Measurements from ENCODE around the gene SPTLC1.
"Not testable (repeated sequence)": the region's sequence is repeated elsewhere in the genome, so short reads cannot be mapped to it uniquely, and the experiment has no call there.

Gene SPTLC1

DNA sequence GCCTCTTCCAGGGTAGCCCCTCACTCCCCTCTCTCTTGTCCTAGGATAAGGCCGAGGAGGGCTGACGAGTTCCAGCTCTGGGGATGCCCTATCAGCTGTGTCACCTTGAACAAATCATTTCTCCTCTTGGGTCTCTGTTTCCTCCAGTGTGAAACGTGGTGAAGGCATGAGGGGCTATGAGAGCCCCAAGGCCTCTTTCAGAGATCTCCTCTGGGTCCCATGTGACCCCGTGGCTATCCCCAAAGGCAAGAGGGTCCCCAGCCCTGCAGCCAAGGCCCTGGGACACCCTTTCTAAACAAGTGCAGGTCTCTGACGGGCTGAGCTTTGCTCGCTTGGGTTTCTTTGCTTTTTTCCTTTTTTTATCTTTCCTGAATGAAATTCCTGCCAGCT is 25.5 kb upstream of the SPTLC1 start:
- DNase-seq (ENCODE audit: low read depth): no peak

DNA sequence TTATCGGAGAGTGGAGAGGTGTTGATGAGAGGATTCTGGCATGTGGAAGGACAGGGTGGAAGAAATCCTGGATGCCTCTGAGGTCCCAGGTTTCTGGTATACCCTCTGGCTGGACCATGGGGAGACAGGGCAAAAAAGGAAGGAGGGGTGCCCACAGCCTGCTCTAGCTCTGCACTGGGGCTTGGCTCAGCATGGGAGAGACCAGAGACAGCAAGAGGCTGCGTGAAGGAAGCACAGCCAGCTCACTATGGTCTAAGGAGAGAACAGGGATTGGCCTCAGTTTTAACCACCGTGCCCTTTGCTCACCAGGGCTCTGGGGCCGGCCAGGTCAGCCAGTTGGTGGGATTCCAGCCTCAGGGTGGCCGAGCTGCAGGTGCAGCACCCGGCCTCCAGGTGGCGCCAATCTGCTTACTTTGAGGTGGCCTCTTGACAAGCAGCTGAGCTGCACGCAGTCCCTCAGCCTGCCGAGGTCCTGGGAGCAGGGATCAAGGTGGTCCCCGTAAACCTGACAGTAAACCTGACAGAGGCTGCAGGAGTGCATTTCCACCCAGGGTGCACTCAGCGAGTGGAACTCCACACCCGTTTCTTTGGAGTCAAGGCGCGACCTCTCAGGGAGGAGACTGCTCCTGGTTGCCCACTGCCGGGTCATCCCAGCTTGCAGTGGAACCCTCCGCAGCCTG is 25.0 kb upstream of the SPTLC1 start:
- DNase-seq (ENCODE audit: low read depth): no peak

DNA sequence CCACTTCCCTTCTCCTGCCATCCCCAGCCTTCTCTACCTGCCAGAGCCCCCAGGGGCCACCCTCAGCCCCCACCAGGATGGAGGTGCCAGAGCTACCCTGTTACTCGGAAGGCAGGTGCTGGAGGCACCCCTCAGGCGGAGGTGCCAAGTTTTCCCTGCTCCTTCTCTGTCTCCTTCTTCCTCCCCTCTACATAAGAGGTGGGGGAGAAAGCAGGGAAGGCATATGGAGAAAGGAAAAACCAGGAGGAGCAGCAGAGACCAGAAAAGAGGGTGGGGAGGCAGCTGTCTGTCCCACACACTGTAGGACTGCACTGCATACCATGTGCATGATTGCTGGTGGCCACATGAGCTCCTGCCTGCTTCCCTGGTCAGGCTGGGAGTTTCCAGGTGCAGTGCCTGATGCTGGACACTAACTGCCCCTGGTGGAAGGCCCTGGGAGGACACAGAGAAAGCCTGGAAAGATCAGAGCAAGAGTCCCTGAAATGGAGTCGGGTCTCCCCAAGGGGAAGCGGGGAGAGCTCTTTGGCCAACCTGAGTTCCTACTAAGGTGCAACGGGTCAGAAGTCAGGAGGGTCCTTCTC is 23.8 kb upstream of the SPTLC1 start:
- not testable (repeated sequence) for DNase-seq (ENCODE audit: low read depth)

DNA sequence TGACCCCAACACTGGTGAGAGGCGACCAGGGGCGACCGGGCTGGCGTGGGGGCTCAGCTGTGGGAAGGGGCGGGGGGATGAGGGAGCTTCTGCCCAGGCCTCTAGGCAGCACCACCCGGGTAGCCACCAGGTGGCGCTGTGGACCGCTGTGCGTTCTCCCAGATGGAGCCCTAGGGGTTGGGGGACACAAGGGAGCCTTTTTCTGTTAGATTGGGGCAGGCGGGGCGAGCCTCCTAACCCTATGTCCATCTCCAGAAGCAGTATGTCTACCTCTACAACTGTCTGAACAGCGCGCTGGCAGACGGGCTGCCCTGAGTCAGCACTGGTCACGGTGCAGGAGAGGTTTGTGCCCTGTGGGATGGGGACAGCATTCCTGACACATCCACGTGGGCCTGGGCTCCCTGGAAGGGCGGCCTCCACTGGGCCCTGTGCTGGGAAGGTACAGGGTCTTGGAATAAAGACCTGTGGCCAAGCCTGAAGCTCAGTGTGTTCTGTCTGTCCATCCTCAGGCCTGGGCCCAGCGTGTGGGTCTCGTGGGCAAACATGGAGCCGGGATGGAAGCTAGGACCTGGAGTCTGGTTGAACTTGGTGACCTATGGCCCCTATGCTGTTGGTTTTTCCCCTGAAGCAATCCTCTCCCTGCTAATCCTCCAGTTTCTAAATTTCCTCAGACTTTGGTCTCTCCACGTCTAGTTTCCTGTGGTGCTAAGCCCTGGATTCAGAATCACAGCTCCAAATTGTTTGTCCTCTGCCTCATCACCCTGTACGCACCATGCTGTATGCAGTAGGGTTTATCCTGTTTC is 23.1 kb upstream of the SPTLC1 start:
- no peak for DNase-seq (ENCODE audit: low read depth)

DNA sequence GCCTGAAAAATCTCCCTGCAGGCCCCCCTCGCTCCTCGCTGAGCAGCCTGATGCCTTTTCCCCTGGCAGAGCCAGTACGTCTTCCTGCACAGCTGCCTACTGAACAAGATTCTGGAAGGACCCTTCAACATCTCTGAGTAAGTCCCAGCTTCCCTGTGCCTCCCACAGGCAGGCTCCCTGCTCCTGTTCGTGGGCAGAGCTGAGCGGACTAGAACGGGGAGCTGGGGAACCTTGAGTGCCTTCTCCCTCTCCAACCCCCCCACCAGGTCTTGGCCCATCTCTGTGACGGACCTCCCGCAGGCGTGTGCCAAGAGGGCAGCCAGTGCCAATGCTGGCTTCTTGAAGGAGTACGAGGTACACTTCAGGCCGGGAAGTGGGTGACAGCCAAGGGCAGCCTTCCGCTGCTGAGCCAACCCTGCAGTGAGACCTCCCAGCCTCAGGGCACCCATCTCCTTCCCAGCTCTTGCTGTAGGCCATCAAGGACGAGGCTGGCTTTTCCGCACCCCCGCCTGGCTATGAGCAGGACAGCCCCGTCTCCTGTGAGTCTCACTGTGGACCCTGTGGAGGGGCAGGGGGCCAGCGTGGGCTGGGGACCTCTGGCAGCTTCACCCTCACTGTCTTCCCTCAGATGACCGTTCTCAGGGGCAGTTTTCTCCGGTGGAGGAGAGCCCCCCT is 21.1 kb upstream of the SPTLC1 start:
- no peak for DNase-seq (ENCODE audit: low read depth)

DNA sequence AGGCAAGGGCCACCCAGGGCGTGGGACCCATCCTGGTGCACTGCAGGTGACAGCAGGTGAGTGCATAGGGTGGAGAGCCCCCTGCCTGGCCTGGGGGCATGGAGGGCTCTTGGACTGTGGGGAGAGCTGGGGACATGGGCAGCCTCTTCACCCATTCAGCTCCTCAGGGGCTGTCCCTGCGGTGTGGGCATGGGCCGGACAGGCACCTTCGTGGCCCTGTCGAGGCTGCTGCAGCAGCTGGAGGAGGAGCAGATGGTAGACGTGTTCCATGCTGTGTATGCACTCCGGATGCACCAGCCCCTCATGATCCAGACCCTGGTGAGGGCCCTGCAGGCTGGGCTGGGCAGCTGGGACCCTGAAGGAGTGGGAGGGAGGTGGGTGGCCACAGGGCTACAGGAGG is 20.4 kb upstream of the SPTLC1 start:
- DNase-seq (ENCODE audit: low read depth): no peak

DNA sequence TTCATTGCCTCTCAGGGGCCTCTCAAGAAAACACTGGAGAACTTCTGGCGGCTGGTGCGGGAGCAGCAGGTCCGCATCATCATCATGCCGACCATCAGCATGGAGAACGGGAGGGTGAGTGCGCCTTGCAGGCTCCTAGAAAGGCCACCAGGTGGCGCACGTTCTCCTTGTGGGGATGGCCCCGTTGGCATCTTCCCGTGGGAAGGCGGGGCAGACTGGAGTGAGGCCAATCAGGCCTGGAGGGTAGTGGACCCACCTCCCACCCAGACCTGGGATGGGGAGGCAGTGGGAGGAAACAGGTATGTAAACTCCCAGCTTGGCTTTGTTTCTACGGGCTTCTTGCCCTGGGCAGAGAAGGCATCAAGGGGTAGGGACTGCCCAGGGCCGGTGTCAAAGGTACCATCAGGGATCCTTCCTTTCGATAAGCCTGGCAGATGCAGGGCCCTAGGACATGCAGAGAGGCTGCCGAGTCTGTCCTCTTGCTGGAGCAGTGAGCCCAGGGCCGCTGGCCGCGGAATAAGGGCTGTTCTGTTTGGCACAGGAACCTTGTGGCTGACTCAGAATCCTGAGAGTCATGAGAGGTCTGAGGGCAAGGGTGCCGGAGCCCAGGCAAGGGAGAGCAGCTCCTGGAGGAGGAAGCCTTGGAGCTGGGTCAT is 18.9 kb upstream of the SPTLC1 start:
- DNase-seq (ENCODE audit: low read depth): no peak

DNA sequence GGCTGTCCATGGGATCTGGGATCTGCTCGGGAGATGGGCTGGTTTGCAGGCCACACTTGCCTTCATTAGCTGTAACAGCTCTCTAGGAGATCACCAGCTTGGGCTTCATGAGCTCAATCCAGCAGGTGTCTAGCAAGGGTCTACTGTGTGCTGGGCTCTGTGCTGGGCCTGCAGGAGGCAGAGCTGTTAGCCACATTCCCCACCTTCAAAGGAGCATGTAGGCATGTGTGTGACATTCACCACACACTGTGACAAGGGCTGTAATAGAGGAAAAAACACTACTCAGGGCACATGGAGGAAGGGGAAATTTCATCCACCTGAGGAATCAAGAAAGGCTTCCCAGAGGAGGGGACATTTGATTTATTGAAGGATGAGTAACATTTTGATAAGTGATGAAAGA is 17.7 kb upstream of the SPTLC1 start:
- not testable (repeated sequence) for DNase-seq (ENCODE audit: low read depth)

DNA sequence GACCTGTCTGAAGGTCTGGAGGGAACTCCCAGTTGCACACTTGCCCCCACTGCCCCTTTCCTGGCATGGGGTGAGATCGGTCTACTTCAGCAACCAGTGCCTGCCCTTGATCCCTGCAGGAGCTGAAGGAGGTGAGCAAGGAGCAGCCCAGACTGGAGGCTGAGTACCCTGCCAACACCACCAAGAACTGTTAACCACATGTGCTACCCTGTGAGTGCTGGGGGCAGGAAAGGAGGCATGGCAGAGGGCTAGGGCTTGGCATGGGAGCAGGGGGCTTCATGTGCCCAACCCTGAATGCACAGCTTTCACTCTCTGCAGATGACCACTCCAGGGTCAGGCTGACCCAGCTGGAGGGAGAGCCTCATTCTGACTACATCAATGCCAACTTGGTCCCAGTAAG is 17.3 kb upstream of the SPTLC1 start:
- DNase-seq (ENCODE audit: low read depth): no peak

DNA sequence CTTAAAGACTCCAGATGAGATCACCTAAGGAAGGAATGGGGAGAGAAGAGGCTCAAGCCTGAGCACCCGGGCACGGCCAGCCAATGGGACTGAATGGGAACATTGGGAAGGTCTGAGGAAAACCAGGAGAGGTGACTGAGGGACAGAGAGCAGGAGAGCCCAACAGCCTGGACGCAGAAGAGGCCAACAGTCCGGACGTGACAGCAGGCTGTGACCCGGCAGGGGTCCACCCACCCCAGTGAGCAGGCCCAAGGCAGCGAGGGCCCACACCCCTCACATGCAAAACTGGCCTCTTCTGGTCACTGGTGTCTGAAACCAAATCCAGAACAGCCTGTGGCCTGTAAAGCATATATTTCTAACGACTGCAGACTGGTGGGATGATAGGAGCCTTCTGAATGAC is 7.6 kb upstream of the SPTLC1 start:
- DNase-seq (ENCODE audit: low read depth): no peak

DNA sequence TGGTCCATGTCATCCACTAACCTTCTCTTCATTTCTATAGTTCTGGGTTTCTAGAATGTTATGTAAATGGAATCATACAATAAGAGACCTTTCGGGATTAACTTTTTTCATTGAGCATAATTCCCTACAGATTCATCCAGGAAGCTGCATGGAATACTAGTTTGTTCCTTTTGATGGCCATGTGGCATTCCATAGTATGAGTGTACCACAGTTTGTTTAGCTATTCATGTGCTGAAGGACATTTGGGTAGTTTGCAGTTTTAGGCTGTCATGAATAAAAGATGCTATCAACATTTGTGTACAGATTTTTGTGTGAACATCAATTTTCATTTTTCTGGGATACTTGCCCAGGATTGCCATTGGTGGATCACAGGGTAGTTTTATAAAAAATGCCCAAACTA is 6.8 kb upstream of the SPTLC1 start:
- DNase-seq (ENCODE audit: low read depth): no peak

DNA sequence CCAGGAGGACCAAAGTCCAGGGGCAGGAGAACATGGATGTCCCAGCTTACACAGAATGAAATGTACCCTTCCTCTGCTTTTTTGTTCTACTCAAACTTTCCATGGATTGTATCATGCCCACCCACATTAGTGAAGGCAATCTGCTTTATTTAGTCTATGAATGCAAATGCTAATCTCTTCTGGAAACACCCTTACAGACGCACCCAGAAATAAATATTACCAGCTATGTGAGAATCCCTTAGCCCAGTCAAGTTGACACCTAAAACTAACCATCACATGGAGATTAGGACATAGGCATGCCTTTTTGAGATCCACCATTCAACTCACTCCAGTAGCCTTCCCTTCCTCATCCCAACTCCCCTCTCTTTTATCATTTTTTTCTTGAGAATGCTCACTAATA is 6.1 kb upstream of the SPTLC1 start:
- no peak for DNase-seq (ENCODE audit: low read depth)

DNA sequence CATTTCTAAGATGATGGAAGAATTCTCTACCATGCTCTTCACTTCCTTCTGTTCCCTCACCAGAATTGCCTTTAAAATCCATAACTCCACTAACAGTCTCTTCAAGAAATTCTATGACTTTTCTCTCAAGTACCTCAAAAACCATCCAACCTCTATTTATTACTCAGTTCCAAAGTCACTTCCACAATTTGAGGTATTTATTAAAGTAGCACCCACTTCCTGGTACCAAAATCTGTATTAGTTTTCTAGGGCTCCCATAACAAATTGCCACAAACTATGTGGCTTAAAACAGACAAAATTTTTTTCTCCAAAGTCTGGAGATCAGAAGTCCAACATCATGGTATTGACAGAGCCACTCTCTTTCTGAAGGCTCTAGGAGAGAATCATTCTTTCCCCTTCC is 4.9 kb upstream of the SPTLC1 start:
- DNase-seq (ENCODE audit: low read depth): no peak

DNA sequence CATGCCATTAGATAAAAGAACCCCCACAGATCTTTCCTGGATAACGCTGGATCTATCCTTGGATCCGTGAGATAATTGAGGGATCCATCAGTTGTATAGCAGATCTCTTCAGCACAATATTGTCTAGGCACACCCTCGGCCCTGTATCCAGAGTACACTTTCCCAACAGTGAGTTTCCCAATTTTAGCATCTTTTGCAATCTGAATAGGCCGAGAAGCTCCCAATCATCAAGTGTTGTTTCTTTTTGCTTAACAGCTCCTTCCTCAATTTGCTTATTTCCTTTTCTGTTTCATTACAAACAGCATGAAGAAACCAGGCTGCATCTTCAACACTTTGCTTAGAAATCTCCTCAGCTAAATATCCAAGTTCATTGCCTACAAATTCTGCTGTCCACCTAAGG is 4.4 kb upstream of the SPTLC1 start:
- no peak for DNase-seq (ENCODE audit: low read depth)

DNA sequence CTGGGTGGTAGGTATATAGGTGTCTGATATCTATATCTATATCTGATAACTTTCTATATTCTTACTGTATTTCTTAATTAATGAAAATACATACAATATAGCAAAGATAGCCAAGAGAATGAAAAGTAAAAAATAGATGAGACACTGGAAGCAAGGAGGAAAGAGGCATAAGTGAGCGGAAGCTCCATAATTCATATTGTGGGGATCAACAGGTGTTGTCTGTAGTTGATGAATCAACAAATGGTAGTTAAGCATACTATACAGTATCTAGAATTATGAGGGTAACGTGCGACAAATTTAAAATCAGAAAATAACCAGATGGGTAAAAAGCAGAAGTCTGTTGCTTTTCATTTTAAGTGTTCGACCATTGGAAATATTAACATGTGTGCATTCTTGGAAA is 7.1 kb downstream of the SPTLC1 start:
- no peak for DNase-seq (ENCODE audit: low read depth)

DNA sequence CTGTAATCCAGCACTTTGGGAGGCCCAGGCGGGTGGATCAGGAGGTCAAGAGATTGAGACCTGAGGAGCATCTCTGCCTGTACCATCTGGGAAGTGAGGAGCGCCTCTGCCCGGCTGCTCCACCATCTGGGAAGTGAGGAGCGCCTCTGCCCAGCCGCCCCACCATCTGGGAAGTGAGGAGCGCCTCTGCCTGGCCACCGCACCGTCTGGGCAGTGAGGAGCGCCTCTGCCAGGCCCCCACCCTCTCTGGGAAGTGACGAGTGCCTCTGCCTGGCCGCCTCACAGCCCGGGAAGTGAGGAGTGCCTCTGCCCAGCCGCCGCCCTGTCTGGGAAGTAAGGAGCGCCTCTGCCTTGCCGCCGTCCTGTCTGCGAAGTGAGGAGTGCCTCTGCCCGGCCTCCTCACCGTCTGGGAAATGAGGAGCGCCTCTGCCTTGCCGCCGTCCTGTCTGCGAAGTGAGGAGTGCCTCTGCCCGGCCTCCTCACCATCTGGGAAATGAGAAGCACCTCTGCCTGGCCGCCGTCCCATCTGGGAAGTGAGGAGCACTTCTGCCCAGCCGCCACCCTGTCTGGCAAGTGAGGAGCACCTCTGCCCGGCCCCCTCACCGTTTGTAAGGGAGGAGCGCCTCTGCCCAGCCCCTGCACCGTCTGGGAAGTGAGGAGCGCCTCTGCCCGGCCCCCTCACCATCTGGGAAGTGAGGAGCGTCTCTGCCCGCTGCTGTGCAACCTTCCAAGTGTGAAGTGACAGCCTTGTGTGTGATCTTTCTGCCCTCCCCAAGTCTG is 9.6 kb downstream of the SPTLC1 start:
- not testable (repeated sequence) for DNase-seq (ENCODE audit: low read depth)

DNA sequence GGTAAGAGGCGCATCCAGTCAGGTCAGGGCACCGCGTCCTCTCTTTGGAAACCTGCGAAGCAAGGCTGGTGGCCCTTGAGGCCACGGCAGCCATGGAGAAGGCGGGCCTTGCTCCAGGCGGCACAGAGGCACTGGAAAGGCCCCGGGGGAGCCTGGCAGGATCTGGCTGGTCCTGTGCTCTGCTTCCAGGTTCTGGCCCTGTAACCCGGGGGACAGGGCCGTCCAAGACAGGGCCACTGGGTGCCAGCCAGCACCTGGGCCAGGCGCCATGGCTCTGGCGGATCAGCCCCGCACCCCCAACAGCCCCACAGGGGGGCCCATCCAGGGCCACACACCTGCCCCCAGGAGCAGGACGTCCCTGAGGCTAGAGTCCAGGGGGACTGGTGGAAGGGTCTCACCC is 11.6 kb downstream of the SPTLC1 start:
- not testable (repeated sequence) for DNase-seq (ENCODE audit: low read depth)

DNA sequence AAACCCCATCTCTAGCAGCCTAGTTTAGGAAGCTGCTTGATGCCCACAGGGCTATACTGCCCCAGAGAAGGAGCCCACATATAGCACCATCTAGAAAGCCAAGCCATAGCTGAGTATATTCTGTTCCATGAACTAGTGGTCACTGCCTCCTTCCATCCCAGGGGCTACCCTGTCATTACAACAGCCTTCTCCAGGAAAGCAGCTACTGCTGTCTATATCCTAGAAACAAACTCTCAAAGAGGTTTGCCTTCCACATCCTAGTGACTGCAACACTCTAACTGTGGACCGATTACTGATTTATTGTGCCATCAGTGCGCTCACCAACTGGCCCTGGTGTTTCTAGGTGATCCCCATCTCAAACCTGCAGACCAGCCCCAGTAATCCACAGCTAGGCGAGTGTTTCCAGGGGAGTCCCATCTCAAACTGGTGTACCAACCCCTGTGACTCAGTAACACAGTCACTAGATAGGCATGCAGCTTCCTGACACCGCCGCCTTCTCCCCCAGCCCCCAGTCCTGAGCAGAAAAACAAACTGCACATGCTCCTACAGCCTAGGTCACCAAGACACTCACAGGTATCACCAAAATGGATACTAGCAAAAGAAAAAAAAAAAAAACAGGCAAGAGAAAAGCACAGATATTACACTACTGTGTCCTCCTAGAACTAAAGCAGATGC is 14.8 kb downstream of the SPTLC1 start:
- peak; percentile 56 for DNase-seq (ENCODE audit: low read depth)

DNA sequence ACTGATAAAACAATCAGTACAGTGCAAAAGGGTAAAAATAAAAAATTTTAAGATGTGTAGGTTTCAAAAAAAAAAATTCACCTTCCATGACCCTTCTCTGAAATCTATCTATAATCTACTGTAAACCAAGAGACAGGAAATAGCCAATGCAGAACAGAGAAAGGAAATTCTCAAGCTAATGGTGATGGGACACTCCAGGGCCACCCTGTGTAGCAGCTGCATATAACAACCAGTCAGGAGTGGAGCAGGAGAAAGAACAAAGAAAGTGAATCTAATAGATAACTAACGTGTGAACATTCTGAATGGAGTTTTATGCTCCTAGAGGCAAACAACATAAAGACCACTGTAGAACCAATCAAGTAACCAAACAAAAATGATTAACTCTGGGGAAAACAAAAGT is 16.6 kb downstream of the SPTLC1 start:
- DNase-seq (ENCODE audit: low read depth): no peak

DNA sequence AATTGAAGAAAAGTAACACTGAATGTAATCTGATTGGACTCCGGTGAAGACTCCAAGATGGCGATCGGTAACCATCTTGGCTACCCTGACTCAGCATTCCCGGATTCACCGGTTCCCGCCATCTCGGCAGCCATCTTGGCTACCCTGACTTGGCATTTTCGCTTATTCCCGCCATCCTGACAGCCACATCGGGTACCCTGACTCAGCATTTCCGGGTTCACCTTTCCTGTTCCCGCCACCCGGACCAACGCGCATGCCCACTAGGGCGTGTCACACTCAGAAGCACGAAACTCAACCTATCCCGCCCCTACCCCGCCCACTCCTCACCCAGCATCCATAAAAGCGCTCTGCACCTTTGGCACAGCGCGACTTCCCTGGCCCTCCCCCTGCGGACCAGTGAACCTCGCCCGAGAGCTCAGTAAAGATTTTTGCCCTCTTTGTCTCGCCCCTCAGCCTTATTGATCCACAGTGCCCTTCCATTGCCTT is 17.2 kb downstream of the SPTLC1 start:
- DNase-seq (ENCODE audit: low read depth): no peak

DNA sequence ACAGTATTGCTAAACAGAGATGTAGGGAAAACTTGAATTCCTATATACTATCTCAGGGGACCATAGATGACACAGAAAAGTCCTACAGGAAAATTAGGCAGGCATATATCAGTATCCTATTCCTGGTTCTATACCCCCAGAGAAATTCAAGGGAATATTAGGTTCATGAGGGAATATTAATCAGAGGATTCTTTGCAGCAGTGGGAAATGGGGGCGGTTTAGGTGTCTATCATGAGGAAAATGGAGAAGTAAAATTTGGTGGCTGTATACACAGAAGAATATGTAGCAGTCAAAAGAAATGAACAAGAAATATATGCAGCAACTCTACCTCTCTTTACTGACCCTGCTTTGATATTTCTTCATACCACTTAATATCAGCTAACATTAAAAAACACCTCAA is 20.0 kb downstream of the SPTLC1 start:
- no peak for DNase-seq (ENCODE audit: low read depth)
